Heart left ventricle (tissue), 16 donors: ENCODE data around the gene ENTPD8. TPM values are rescaled to one million over a fixed set of nuclear protein-coding genes. Genes with fewer than 3 reads are reported as not detected.

Source experiments
- ATAC-seq, 4 donors: fragments of 200-7000 bp; cut with Tn5 transposase; one replicate each; pipeline ENCODE4 v1.9.1; 2020 to 2022; ENCODE audit warnings: moderate library complexity in 4 of 4, mild to moderate bottlenecking in 3 of 4, moderate number of reproducible peaks in 1 of 4
- DNase-seq, 5 donors: peaks; one replicate each; pipeline ENCODE4 v3.0.0-alpha.2; 2020
- H3K27ac ChIP-seq, 12 donors: fragments of 200-600 bp; sonication (generic) in 4 of 12; one replicate each; pipeline versions ENCODE4 v1.5.0 to v1.8.0; 2016 to 2022; ENCODE audit warnings: mild to moderate bottlenecking in 2 of 12
- H3K27me3 ChIP-seq, 9 donors: fragments of 200-600 bp; sonication (generic) in 2 of 9; one replicate each; pipeline versions ENCODE4 v1.5.1 to v1.8.0; 2016 to 2022; ENCODE audit warnings: mild to moderate bottlenecking in 3 of 9
- H3K36me3 ChIP-seq, 9 donors: fragments of 200-600 bp; sonication (generic) in 2 of 9; one replicate each; pipeline versions ENCODE4 v1.5.0 to v1.8.0; 2018 to 2022; ENCODE audit warnings: mild to moderate bottlenecking in 2 of 9
- H3K4me1 ChIP-seq, 12 donors: fragments of 200-600 bp; sonication (generic) in 4 of 12; one replicate each; pipeline versions ENCODE4 v1.5.0 to v1.8.0; 2016 to 2022; ENCODE audit warnings: mild to moderate bottlenecking in 3 of 12
- H3K4me3 ChIP-seq, 12 donors: fragments of 200-600 bp; sonication (generic) in 4 of 12; one replicate each; pipeline versions ENCODE4 v1.5.0 to v1.8.0; 2017 to 2022; ENCODE audit warnings: mild to moderate bottlenecking in 9 of 12, moderate library complexity in 4 of 12
- H3K9me3 ChIP-seq, 12 donors: fragments of 200-600 bp; sonication (generic) in 4 of 12; one replicate each; pipeline versions ENCODE4 v1.5.0 to v1.8.0; 2016 to 2022; ENCODE audit warnings: mild to moderate bottlenecking in 1 of 12
- CTCF ChIP-seq, 12 donors: fragments of 200-600 bp; sonication (generic) in 4 of 12; IDR thresholded peaks; one replicate each; pipeline versions ENCODE4 v1.5.0 to v1.8.0; 2018 to 2022; ENCODE audit warnings: antibody characterized with exemption in 12 of 12, mild to moderate bottlenecking in 5 of 12
- POLR2A ChIP-seq, 2 donors: fragments of 450-650 bp; IDR thresholded peaks; one replicate each; pipeline ENCODE4 v1.6.1; 2017; ENCODE audit warnings: antibody characterized with exemption in 2 of 2, mild to moderate bottlenecking in 2 of 2, moderate library complexity in 2 of 2
- WGBS, 4 donors: extraction: QIAGEN DNeasy Blood & Tissue Kit in 2 of 4; methylation state at CpG; one replicate each; pipeline versions ENCODE4 v1.1.5 to v1.1.7; 2013 to 2018; 5-methylcytosine and 5-hydroxymethylcytosine counted together
- intact Hi-C, 10 donors: fragments of 100-400 bp; cut with DNase I; formaldehyde crosslinking; loops; one replicate each; pipeline versions ENCODE4 v1.11.1 to v1.14.2; 2022
- polyA plus RNA-seq, 2 donors: library from polyadenylated mRNA; stranded (reverse); fragments of 200-250 nt; gene quantifications; one replicate each; pipeline ENCODE4 v1.2.3, GENCODE V29; 2013
- total RNA-seq, 9 donors: library from RNA; depleted of rRNA in 2 of 9; stranded (reverse); fragments of >200 nt in 2 of 9; fragmentation: NEBNext Ultra II Directional in 3 of 9; extraction: Animal tissue kit (Norgen Biotek cat#: 25700) in 3 of 9; gene quantifications; one replicate each; pipeline versions ENCODE4 v1.1.0 to v1.2.4, GENCODE V29; 2016 to 2023
- donor health status: ischemic (EF 13 %, LVEDD 7.1; RV severe dilation, severe dysfunction).
- donor health status: healthy with polysubstance abuse.
- donor health status: DM: no; HTN: yes; CAD: no.
- donor health status: DM: no; HTN: no; CAD: no.
- donor health status: ischemic (EF 25% LVEDD 6.9; RV normal size, moderate dysfunction).
- donor health status: ischemic (EF 25% LVEDD 5.7; RV mildly dilated, moderate dysfunction).
- donor health status: healthy.
- donor health status: DM: yes; HTN: yes; CAD: no.
- donor health status: ischemic (EF 35%, LVEDD 5.7; RV mildly dilated, moderate dysfunction).
- donor health status: nonischemic (EF 11% LVEDD 7.7; RV severe dilation, severe dysfunction).
- donor health status: DM: yes; HTN: yes; CAD: no.
- donor health status: PGD.
- donor health status: ischemic (EF 29% LVEDD 5.4; RV normal size, mild dysfunction).
- donor health status: nonischemic (EF 23%, LVEDD 6.1; RV moderate dilation, normal function).

ENTPD8 gene
- total and polyA plus RNA-seq, 11 donors = not detected

- intact Hi-C loops = loop anchor here in 1 of 10 donors (5.0 kb wide), 1 partner anchor 73 kb away; no protein-coding TSS in a partner anchor
- Histone ChIP-seq H3K36me3 (peaks cover 0 to 8% (median 0%) of the 10 kb centered on the region in 9 donors), H3K27me3 (no peaks in the 10 kb centered on the region), H3K9me3 (no peaks in the 10 kb centered on the region), H3K4me3 (peak overlapping the region in 7 of 12 donors; percentile 5 to 30 (median 15)), H3K27ac (peak overlapping the region; percentile 64 to 92 (median 84)), H3K4me1 (peaks cover 8 to 32% (median 18%) of the 10 kb centered on the region in 12 donors)
- WGBS, 4 donors = 65 to 74% (median 71%) methylated on average over 34 to 42 of the region's 42 CpGs
- DNase-seq = no peak
- ATAC-seq = peak in 3 of 4 donors; percentile 8 to 19 (median 14)
- TF ChIP-seq POLR2A (IDR thresholded peaks at IDR 0.05) (no peak), CTCF (IDR thresholded peaks at IDR 0.05) (no peak)
Observed at GRCh38 chr9:137390553-137391410, 50.4 kb downstream of the ENTPD8 start.

- Histone ChIP-seq H3K27ac (no peak overlapping the region), H3K4me3 (no peak overlapping the region), H3K27me3 (no peaks in the 10 kb centered on the region), H3K4me1 (peaks cover 8 to 32% (median 18%) of the 10 kb centered on the region in 12 donors), H3K36me3 (peaks cover 0 to 8% (median 0%) of the 10 kb centered on the region in 9 donors), H3K9me3 (no peaks in the 10 kb centered on the region)
- ATAC-seq (no peak), DNase-seq (no peak)
- 94 to 96% (median 95%) methylated on average over 13 of the region's 13 CpGs for WGBS, 4 donors
- intact Hi-C loops = loop anchor here in 2 of 10 donors (5.0 kb wide), 1 partner anchor 37 kb away; no protein-coding TSS in a partner anchor
- TF ChIP-seq POLR2A (IDR thresholded peaks at IDR 0.05) (no peak), CTCF (IDR thresholded peaks at IDR 0.05) (no peak)
Observed at GRCh38 chr9:137389428-137389746, 51.8 kb downstream of the ENTPD8 start.

- H3K4me1 ChIP-seq = peaks cover 8 to 32% (median 18%) of the 10 kb centered on the region in 12 donors
- no peaks in the 10 kb centered on the region for H3K27me3 ChIP-seq
- peaks cover 0 to 8% (median 0%) of the 10 kb centered on the region in 9 donors for H3K36me3 ChIP-seq
- DNase-seq = no peak
- WGBS, 4 donors = 83 to 89% (median 84%) methylated on average over 42 to 47 of the region's 47 CpGs
- peak overlapping the region in 9 of 12 donors; percentile 5 to 93 (median 91) for H3K27ac ChIP-seq
- no peaks in the 10 kb centered on the region for H3K9me3 ChIP-seq
- H3K4me3 ChIP-seq = no peak overlapping the region
- TF ChIP-seq POLR2A (IDR thresholded peaks at IDR 0.05) (no peak), CTCF (IDR thresholded peaks at IDR 0.05) (no peak)
- ATAC-seq = no peak
- intact Hi-C loops = loop anchor here in 3 of 10 donors (1.0 to 5.0 kb wide), 2 partner anchors 35 to 37 kb away; no protein-coding TSS in a partner anchor
Observed at GRCh38 chr9:137388589-137389427, 52.3 kb downstream of the ENTPD8 start.
